GM12872 (cell line): Measurements from ENCODE around the gene CDKL4.

Experiments
- CTCF ChIP-seq: IDR thresholded peaks from 3 replicates; pipeline ENCODE4 v1.5.1; 2011; ENCODE audit warnings: low read depth, mild to moderate bottlenecking, low read length, moderate library complexity; ENCODE audit not compliant: insufficient read depth

The CDKL4 gene

GRCh38 chr2:39135690-39136259 is 108.0 kb downstream of the CDKL4 start:
- no peak for TF ChIP-seq CTCF

GRCh38 chr2:39133215-39133851 is 110.4 kb downstream of the CDKL4 start:
- TF ChIP-seq CTCF, result no peak

- no peak for TF ChIP-seq CTCF
Measured at GRCh38 chr2:39128919-39129391, 114.8 kb downstream of the CDKL4 start.

- no peak for TF ChIP-seq CTCF
Measured at GRCh38 chr2:39127973-39128372, 115.8 kb downstream of the CDKL4 start.
